Epithelial cell of proximal tubule (primary cell): ENCODE data around the gene AP3D1. TPM values are rescaled to one million over a fixed set of nuclear protein-coding genes. Genes with fewer than 3 reads are reported as not detected.

Source experiments
- DNase-seq: peaks from one replicate; pipeline ENCODE4 v3.0.0-alpha.2; 2011; ENCODE audit warnings: low read depth
- H3K4me3 ChIP-seq: 2 replicates; pipeline ENCODE4 v1.5.1; 2011; ENCODE audit warnings: low read depth, mild to moderate bottlenecking, low read length
- CTCF ChIP-seq: conservative IDR thresholded peaks from 2 replicates; pipeline ENCODE4 v1.5.1; 2012; ENCODE audit warnings: low read depth, mild to moderate bottlenecking, low read length
- total RNA-seq: library from RNA; depleted of rRNA; stranded (reverse); fragments of >200 nt; gene quantifications from 2 replicates; pipeline ENCODE4 v1.2.3, GENCODE V29; 2015

The AP3D1 gene
- total RNA-seq, 1 donor from 2014 or later, result 141 TPM

- no peak overlapping the region for H3K4me3 ChIP-seq
- DNase-seq, result no peak
- TF ChIP-seq CTCF, result no peak
These were observed 86.4 kb downstream of the AP3D1 start for GRCh38 chr19:2064788-2065524.

- TF ChIP-seq CTCF, result no peak
- no peak overlapping the region for H3K4me3 ChIP-seq
- DNase-seq, result no peak
These were observed 87.0 kb downstream of the AP3D1 start for GRCh38 chr19:2064395-2064787.

- H3K4me3 ChIP-seq, result no peak overlapping the region
- no peak for TF ChIP-seq CTCF
- DNase-seq, result no peak
These were observed 87.5 kb downstream of the AP3D1 start for GRCh38 chr19:2063824-2064223.

GRCh38 chr19:2062770-2063169, 88.6 kb downstream of the AP3D1 start:
- DNase-seq, result no peak
- H3K4me3 ChIP-seq, result no peak overlapping the region
- no peak for TF ChIP-seq CTCF

- no peak for DNase-seq
- TF ChIP-seq CTCF, result no peak
- H3K4me3 ChIP-seq, result peak overlapping the region; percentile 62
These were observed 89.0 kb downstream of the AP3D1 start for GRCh38 chr19:2062389-2062729.

- peak overlapping the region; percentile 62 for H3K4me3 ChIP-seq
- TF ChIP-seq CTCF, result no peak
- peak; percentile 63 for DNase-seq
These were observed 89.6 kb downstream of the AP3D1 start for GRCh38 chr19:2061495-2062388.
